ENCODE data around the gene TERB2. TPM values are rescaled to one million over a fixed set of nuclear protein-coding genes. Genes with fewer than 3 reads are reported as not detected.
"Not testable (repeated sequence)": the region's sequence is repeated elsewhere in the genome, so short reads cannot be mapped to it uniquely, and the experiment has no call there.

Gene TERB2
- total RNA-seq, 1 donor from 2014 or later: not detected

DNA sequence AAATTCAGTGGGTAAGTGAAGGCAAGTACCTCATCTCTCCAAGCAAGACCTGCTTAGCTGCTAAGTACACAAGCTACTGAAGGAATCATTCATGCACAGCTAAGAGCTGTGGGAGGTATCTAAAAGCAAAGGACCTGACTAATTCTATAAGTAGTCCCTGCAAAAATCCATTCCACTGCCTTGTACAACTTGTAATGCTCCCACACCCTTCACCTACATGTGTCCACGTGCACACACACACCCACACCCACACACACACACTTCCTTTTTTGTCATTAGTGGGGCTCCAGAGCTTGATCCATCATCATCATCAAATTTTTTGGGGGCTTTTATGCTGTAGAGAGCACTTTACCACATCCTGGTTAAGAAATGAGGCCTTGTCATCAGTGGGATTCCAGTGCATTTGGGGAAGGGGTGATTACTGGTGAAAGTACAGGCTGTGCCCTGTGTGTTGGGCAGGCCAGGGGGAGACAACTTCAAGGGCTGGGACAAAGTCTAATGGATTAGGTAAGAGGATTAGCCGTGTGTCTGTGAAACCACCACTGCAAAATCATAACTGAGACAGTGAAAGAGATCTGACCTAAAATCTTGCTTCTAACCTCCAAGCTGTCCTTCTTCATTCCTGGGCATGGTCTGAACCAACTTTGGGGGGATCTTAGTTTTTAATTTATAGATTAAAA lies 47.4 kb downstream of the TERB2 start:
- ATAC-seq: peak; percentile 83

DNA sequence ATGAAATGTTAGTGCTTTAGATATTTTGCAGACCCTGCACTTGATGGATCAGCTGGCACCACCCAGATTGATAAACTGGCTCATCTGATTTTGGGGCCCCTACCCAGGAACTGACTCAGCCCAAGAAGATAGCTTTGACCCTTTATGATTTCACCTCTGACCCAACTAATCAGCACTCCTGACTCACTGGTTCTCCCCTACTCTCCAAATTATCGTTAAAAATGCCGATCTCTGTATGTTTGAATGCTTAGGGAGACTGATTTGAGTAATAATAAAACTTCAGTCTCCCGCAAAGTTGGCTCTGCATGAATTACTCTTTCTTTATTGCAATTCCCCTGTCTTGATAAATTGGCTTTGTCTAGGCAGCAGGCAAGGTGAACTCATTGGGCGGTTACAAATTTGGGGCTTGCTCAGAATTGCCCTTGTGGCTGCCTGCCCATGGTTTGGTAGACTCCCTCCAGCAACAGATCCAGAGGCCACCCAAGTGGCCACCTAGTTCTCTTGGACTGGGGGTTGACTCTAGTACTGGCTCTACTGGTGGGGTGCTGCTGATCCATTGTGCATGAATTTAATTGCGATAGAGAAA lies 48.2 kb downstream of the TERB2 start:
- not testable (repeated sequence) for ATAC-seq

DNA sequence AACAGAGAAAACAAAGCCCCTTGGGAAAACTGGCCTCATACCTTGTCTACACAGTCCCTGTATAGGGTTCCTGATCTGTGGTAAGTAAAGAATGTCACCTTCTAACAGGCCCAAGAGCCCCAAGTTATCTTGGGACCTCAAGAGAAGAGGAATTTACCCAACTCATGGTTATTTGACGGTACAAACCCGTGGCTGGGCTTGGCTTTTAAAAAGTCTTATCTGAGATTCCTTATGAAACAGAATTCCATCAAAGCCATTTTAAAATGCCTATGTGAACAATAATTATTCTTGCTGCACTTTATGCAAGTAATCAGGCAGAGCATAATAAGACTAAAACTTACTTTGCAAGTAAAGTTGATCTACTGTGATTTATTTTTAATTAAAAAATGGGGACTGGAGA lies 52.6 kb downstream of the TERB2 start:
- ATAC-seq: no peak

DNA sequence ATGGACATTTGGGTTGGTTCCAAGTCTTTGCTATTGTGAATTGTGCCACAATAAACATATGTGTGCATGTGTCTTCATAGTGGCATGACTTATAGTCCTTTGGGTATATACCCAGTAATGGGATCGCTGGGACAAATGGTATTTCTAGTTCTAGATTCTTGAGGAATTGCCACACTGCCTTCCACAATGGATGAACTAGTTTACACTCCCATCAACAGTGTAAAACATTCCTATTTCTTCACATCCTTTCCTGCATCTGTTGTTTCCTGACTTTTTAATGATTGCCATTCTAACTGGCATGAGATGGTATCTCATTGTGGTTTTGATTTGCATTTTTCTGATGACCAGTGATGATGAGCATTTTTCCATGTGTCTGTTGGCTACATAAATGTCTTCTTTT lies 58.6 kb downstream of the TERB2 start:
- ATAC-seq: not testable (repeated sequence)

DNA sequence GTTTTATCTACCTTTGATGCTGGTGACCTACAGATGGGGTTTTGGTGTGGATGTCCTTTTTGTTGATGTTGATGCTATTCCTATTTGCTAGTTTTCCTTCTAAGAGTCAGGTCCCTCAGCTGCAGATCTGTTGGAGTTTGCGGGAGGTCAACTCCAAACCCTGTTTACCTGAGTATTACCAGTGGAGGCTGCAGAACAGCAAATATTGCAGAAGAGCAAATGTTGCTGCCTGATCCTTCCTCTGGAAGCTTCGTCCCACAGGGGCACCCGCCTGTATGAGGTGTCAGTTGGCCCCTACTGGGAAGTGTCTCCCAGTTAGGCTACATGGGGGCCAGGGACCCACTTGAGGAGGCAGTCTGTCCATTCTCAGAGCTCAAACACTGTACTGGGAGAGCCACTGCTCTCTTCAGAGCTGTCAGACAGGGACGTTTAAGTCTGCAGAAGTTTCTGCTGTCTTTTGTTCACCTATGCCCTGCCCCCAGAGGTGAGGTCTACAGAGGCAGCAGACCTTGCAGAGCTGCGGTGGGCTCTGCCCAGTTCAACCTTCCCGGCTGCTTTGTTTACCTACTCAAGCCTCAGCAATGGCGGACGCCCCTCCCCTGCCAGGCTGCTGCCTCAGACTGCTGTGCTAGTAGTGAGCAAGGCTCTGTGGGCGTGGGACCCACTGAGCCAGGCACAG lies 63.9 kb downstream of the TERB2 start:
- not testable (repeated sequence) for ATAC-seq

DNA sequence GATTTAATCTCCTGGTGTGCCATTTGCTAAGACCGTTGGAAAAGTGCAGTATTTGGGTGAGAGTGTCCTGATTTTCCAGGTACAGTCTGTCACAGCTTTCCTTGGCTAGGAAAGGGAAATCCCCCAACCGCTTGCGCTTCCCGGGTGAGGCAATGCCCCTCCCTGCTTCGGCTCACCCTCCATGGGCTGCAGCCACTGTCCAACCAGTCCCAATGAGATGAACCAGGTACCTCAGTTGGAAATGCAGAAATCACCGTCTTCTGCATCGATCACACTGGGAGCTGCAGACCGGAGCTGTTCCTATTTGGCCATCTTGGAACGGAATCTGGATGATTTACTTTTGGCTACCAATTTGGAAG lies 64.4 kb downstream of the TERB2 start:
- ATAC-seq: not testable (repeated sequence)

DNA sequence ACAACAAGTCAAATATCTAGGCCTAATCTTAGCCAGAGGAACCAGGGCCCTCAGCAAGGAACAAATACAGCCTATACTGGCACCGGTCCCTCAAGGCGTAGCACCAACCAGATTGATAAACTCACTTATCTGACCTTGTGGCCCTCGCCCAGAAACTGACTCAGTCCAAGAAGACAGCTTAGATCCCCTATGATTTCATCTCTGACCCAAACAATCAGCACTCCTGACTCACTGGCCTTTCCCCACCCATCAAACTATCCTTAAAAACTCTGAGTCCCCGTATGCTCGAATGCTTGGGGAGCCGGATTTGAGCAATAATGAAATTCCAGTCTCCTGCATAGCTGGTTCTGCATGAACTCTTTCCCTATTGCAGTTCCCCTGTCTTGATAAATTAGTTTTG lies 64.9 kb downstream of the TERB2 start:
- peak; percentile 80 for ATAC-seq

DNA sequence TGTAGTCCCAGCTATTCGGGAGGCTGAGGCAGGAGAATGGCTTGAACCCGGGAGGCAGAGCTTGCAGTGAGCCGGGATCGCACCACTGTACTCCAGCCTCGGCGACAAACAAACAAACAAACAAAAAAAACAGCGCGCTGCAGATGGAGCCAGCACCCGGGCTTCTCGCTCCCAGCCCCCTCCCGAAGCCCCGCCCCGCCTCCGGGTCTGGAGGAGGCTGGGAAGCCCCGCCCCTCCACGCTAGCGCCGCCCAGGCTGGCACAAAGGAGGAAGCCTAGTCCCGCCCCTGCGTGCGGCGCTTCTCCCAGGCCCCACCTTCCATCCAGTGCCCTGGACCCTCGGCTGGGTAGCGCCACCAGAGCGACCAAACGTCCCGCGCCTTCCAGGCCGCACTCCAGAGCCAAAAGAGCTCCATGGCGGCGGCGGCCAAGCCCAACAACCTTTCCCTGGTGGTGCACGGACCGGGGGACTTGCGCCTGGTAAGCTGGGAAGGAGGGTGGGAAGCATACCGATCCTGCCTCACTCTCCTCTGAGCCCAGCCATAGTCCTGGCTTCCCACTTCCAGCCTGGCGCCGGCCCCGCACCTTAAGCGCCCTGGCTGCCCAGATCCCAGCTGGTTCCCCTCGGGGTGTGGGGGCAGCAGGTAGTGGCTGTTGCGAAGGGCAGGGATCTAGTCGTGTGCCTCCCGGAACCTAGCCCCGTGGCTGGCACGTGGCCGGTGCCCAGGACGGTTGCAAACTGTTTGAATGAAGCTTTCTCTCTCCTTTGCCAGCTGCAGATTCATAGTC lies 66.6 kb downstream of the TERB2 start, which contains the start of gene SORD:
SORD (plus strand) TSS at position 325 of the 788 bp plus-strand sequence; CDS start at position 414, 89 bp downstream.
- peak; percentile 96 for ATAC-seq

DNA sequence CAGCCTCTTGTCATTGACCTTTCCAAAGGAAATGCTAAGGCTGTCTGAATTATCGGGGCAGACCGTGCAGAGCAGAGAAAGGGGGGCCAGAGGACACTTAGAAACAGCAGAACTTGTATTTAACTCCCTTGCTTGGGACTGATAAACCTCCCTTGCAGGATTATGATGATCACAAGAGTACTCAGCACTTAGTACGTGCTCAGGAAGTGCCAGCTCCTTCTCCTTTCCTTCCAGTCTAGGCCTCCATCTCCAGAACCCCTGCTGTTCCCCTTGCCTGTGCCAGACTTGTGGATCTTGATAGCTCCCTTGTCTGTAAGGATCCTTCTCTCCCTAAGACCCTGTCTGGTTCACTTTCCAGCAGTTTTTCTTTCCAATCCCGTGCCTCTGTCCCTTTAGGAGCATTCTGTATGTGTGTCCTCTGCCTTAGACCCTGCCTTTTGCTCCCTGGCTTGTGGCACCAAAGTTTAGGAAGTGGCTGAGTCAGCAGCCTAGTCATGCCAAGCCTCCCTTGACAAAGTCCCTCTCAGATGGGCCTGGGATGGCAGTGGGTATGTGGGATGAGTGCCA lies 67.3 kb downstream of the TERB2 start:
- ATAC-seq: peak; percentile 10

DNA sequence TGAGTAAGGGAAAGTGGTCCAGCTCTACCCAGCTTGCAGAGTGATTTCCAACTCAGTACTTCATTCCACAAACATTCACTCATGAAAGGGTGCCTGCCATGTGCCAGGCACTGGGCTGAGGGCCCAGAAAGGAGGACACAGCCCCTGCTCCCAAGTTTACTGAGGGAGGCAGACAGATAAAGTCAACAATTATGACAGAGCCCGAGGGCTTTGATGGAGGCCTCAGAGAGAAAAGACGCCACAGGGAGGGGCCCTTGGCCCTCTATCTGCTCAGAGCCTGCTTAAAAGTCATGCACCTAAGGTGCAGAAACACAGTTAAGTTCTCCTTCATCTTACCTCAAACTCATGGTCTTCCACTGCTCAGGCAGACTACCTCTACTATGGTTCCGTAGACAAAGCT lies 68.2 kb downstream of the TERB2 start:
- not testable (repeated sequence) for ATAC-seq

DNA sequence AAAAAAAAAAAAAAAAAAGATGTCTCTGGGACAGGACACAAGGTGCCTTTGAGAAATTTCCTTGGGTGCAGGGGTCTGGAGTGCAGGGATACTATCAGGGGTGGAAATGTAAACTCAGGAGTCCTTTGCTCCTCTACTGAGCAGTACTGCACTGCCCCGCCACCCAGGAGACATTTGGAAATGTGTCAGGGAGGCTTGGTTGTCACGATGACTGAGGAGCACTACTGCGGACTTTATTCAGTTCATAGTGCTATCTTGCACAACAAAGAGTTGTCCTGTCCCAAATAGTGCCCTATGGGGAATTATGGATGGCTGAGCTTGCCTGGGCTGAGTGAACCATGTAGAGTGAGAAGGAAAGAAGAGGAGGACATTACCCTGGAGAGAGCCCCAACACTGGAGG lies 69.1 kb downstream of the TERB2 start:
- not testable (repeated sequence) for ATAC-seq

DNA sequence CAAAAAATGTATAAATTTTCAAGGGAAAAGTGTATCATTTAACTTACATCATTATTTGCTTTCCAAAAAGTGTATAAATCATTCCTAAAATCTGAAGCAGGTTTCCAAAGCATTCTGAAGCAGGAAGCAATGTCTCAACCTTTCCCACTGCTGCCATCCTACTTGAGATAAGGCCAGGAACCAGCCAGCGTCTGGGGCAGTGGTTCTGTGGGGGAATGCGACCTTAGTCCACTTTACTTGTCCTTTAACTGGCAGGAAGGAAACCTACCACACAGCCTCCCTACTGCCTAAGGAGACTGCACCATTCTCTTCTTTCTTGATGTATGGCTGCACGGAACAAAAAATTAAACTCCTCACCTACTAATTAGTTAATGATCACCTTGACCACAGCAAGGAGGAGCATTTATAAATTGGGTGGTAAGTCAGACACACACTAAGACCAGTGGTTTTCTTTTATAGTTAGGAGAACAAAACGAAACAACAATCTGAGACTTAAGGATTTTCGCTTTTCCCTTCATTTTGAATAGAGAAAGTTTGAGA lies 70.2 kb downstream of the TERB2 start:
- no peak for ATAC-seq

DNA sequence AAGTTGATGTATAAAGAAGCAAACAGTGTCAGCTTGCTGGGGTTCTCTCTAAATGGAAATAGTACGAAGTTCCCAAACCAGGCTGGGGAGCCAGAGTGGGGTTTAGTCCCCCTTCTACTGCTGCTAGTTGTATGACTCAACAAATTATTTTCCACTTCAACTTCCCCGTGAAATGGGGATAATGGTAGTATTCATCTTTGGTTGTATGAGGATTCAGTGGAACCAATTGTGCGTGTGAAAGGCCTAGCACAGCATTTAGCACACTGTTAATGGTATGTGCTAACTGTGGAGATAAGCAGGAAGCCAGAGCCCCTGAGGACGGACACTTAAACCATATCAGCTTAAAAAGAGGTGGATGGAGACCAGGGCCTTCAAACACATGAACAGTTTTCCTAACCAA lies 70.7 kb downstream of the TERB2 start:
- ATAC-seq: no peak

Other genes starting within 250 kb of the TERB2 start
- gene PATL2, start 245.4 kb upstream of the TERB2 start, total RNA-seq: 1.2 TPM
- 469 TPM for gene B2M, start 245.2 kb upstream of the TERB2 start, total RNA-seq
- 17.9 TPM for gene TRIM69, start 220.2 kb upstream of the TERB2 start, total RNA-seq
- gene SORD, start 66.5 kb downstream of the TERB2 start, total RNA-seq: 26.3 TPM
- 29.3 TPM for gene DUOX2, start 157.5 kb downstream of the TERB2 start, total RNA-seq
- 10.4 TPM for gene DUOXA2, start 157.6 kb downstream of the TERB2 start, total RNA-seq
- 131 TPM for gene DUOXA1, start 173.2 kb downstream of the TERB2 start, total RNA-seq
- gene DUOX1, start 173.3 kb downstream of the TERB2 start, total RNA-seq: 114 TPM
- 1.6 TPM for gene SHF, start 231.3 kb downstream of the TERB2 start, total RNA-seq

Measured in esophagus mucosa (tissue), 1 donor.